GM23248 (cell line): ENCODE measurements around the gene LRRC63.

Experiments used
- EZH2 ChIP-seq: fragments of 200-600 bp; sonication (generic); IDR thresholded peaks from 2 replicates; pipeline ENCODE4 v1.6.1; 2018; ENCODE audit warnings: antibody characterized with exemption, mild to moderate bottlenecking; ENCODE audit not compliant: insufficient read depth, poor library complexity, severe bottlenecking
- EZH2phosphoT487 ChIP-seq: fragments of 200-600 bp; sonication (generic); IDR thresholded peaks from 2 replicates; pipeline ENCODE4 v1.6.1; 2018; ENCODE audit warnings: antibody characterized with exemption, moderate library complexity, mild to moderate bottlenecking, low read depth; ENCODE audit not compliant: insufficient read depth

GRCh38 chr13:46182491-46182877 is 29.2 kb upstream of the LRRC63 start:
- TF ChIP-seq EZH2 (no peak), EZH2phosphoT487 (no peak)
